HG03565 (cell line): ENCODE data around the gene SFSWAP.
"Not testable (repeated sequence)": the region's sequence is repeated elsewhere in the genome, so short reads cannot be mapped to it uniquely, and the experiment has no call there.

Source experiments
- ATAC-seq: cut with Tn5 transposase; IDR thresholded peaks from one replicate; pipeline ENCODE4 v1.9.1; 2021; ENCODE audit warnings: mild to moderate bottlenecking, moderate library complexity; ENCODE audit not compliant: unreplicated experiment

Gene SFSWAP

GRCh38 chr12:131805421-131805820 lies 94.5 kb downstream of the SFSWAP start:
- ATAC-seq, result no peak

GRCh38 chr12:131806674-131807073 lies 95.8 kb downstream of the SFSWAP start:
- no peak for ATAC-seq

- ATAC-seq, result no peak
Observed at GRCh38 chr12:131808744-131809371, 98.0 kb downstream of the SFSWAP start.

GRCh38 chr12:131809476-131810254 lies 98.8 kb downstream of the SFSWAP start:
- not testable (repeated sequence) for ATAC-seq

GRCh38 chr12:131810726-131811125 lies 99.8 kb downstream of the SFSWAP start:
- ATAC-seq, result no peak

GRCh38 chr12:131815131-131815530 lies 104.2 kb downstream of the SFSWAP start:
- ATAC-seq, result no peak

GRCh38 chr12:131816495-131816894 lies 105.6 kb downstream of the SFSWAP start:
- ATAC-seq, result no peak

- ATAC-seq, result no peak
Observed at GRCh38 chr12:131817241-131817640, 106.4 kb downstream of the SFSWAP start.

- ATAC-seq, result no peak
Observed at GRCh38 chr12:131818821-131819585, 108.1 kb downstream of the SFSWAP start.

- ATAC-seq, result no peak
Observed at GRCh38 chr12:131824450-131824849, 113.6 kb downstream of the SFSWAP start.

GRCh38 chr12:131825146-131825892 lies 114.4 kb downstream of the SFSWAP start:
- ATAC-seq, result no peak

GRCh38 chr12:131826097-131826928 lies 115.4 kb downstream of the SFSWAP start:
- no peak for ATAC-seq

- no peak for ATAC-seq
Observed at GRCh38 chr12:131827961-131828534, 117.2 kb downstream of the SFSWAP start, which contains the start of gene MMP17. MMP17 (plus strand) TSS chr12:131828393; CDS start chr12:131828495, 102 bp downstream.

- no peak for ATAC-seq
Observed at GRCh38 chr12:131828671-131829355, 117.9 kb downstream of the SFSWAP start.

GRCh38 chr12:131829356-131829747 lies 118.5 kb downstream of the SFSWAP start:
- ATAC-seq, result no peak

GRCh38 chr12:131829791-131830334 lies 119.0 kb downstream of the SFSWAP start:
- no peak for ATAC-seq

GRCh38 chr12:131830335-131830913 lies 119.5 kb downstream of the SFSWAP start:
- no peak for ATAC-seq

GRCh38 chr12:131830914-131831571 lies 120.2 kb downstream of the SFSWAP start:
- no peak for ATAC-seq
